ENCODE measurements around the gene BEST1. TPM values are rescaled to one million over a fixed set of nuclear protein-coding genes. Genes with fewer than 3 reads are reported as not detected.
A peak's percentile ranks its signal among the peaks of the same experiment; 100 is the strongest.

BEST1 gene
- total and polyA plus RNA-seq, 2 of the 13 experiments (the other 11 are each of a cell fraction or from before 2014, with no cell fraction given), result 0.09 to 0.65 TPM

- TF ChIP-seq ZNF264 (CRISPR knock-in tag; IDR thresholded peaks at IDR 0.05), result no peak
- no peak for TF ChIP-seq AGO1 (IDR thresholded peaks at IDR 0.05; ENCODE audit: low read depth, low read length, poor library complexity, severe bottlenecking)
- no peak for TF ChIP-seq ATRX (CRISPR knock-in tag; IDR thresholded peaks at IDR 0.05; ENCODE audit: borderline replicate concordance)
- TF ChIP-seq NR2F1 (CRISPR knock-in tag; IDR thresholded peaks at IDR 0.05), result no peak
- TF ChIP-seq TEAD3 (CRISPR knock-in tag; optimal IDR thresholded peaks at IDR 0.05; ENCODE audit: borderline replicate concordance), result no peak
- no peak for TF ChIP-seq ZC3H13 (CRISPR knock-in tag; IDR thresholded peaks at IDR 0.05)
- no peak for TF ChIP-seq ZBTB39 (CRISPR knock-in tag; IDR thresholded peaks at IDR 0.05)
- TF ChIP-seq GLMP (CRISPR knock-in tag; IDR thresholded peaks at IDR 0.05; ENCODE audit: borderline replicate concordance), result no peak
- TF ChIP-seq MTA1 (CRISPR knock-in tag; IDR thresholded peaks at IDR 0.05; ENCODE audit: borderline replicate concordance), result no peak
- TF ChIP-seq FOXJ3 (CRISPR knock-in tag; IDR thresholded peaks at IDR 0.05; ENCODE audit: borderline replicate concordance), result no peak
- TF ChIP-seq ZNF124 (CRISPR knock-in tag; IDR thresholded peaks at IDR 0.05), result no peak
- no peak for TF ChIP-seq ZNF333 (CRISPR knock-in tag; IDR thresholded peaks at IDR 0.05; ENCODE audit: borderline replicate concordance)
- no peak for TF ChIP-seq TMF1 (CRISPR knock-in tag; IDR thresholded peaks at IDR 0.05; ENCODE audit: low read depth)
- no peak; the same call in 1 of the 2 replicates for TF ChIP-seq NR2C2 (CRISPR knock-in tag; IDR thresholded peaks at IDR 0.05; ENCODE audit: borderline replicate concordance)
- no peak for TF ChIP-seq ZNF143 (CRISPR knock-in tag; IDR thresholded peaks at IDR 0.05)
- no peak for TF ChIP-seq PREB (CRISPR knock-in tag; IDR thresholded peaks at IDR 0.05)
- TF ChIP-seq POLR2G (IDR thresholded peaks at IDR 0.05; ENCODE audit: low read depth, low read length), result peak; percentile 27; the same call in 1 of the 2 replicates
- TF ChIP-seq ZNF670 (CRISPR knock-in tag; IDR thresholded peaks at IDR 0.05; ENCODE audit: borderline replicate concordance), result no peak
- peak; percentile 67 for TF ChIP-seq CEBPG (CRISPR knock-in tag; IDR thresholded peaks at IDR 0.05)
- TF ChIP-seq FOXK1 (CRISPR knock-in tag; IDR thresholded peaks at IDR 0.05; ENCODE audit: borderline replicate concordance, low read depth), result no peak
- TF ChIP-seq BORCS8-MEF2B (CRISPR knock-in tag; IDR thresholded peaks at IDR 0.05), result no peak
- TF ChIP-seq HMGA1 (CRISPR knock-in tag; conservative IDR thresholded peaks at IDR 0.05), result no peak
- TF ChIP-seq BATF2 (CRISPR knock-in tag; IDR thresholded peaks at IDR 0.05), result no peak
- no peak for TF ChIP-seq MED8 (CRISPR knock-in tag; IDR thresholded peaks at IDR 0.05; ENCODE audit: insufficient replicate concordance)
- TF ChIP-seq GABPA (IDR thresholded peaks at IDR 0.05; ENCODE audit: low read depth, low read length), result no peak
- no peak for TF ChIP-seq GABPA (CRISPR knock-in tag; IDR thresholded peaks at IDR 0.05; ENCODE audit: low read depth)
- TF ChIP-seq BRD4 (CRISPR knock-in tag; IDR thresholded peaks at IDR 0.05), result no peak
Observed at GRCh38 chr11:61949169-61950034, 749 bp upstream of the BEST1 start (continued).
